Measurements from ENCODE around the gene GDF2.

The GDF2 gene

GRCh38 chr10:47366731-47367460, 44.6 kb downstream of the GDF2 start:
- no peak overlapping the region for H3K4me3 Mint-ChIP-seq
- H3K9me3 Mint-ChIP-seq, result no peaks in the 10 kb centered on the region
- no peak for ATAC-seq
- no peak overlapping the region for H3K27ac Mint-ChIP-seq
- no peaks in the 10 kb centered on the region for H3K4me1 Mint-ChIP-seq
- H3K36me3 Mint-ChIP-seq (ENCODE audit: low read depth), result no peaks in the 10 kb centered on the region
- no peaks in the 10 kb centered on the region for H3K27me3 Mint-ChIP-seq
- DNase-seq, result no peak

- Mint-ChIP-seq H3K9me3 (no peaks in the 10 kb centered on the region), H3K4me3 (no peak overlapping the region), H3K27ac (no peak overlapping the region), H3K36me3 (ENCODE audit: low read depth) (no peaks in the 10 kb centered on the region), H3K4me1 (no peaks in the 10 kb centered on the region), H3K27me3 (no peaks in the 10 kb centered on the region)
- DNase-seq (no peak), ATAC-seq (no peak)
Observed at GRCh38 chr10:47367646-47368045, 45.4 kb downstream of the GDF2 start.

- no peaks in the 10 kb centered on the region for H3K36me3 Mint-ChIP-seq (ENCODE audit: low read depth)
- H3K27me3 Mint-ChIP-seq, result no peaks in the 10 kb centered on the region
- H3K27ac Mint-ChIP-seq, result no peak overlapping the region
- H3K4me1 Mint-ChIP-seq, result no peaks in the 10 kb centered on the region
- no peaks in the 10 kb centered on the region for H3K9me3 Mint-ChIP-seq
- H3K4me3 Mint-ChIP-seq, result no peak overlapping the region
- ATAC-seq (no peak), DNase-seq (no peak)
Observed at GRCh38 chr10:47368431-47369180, 46.4 kb downstream of the GDF2 start.

- Mint-ChIP-seq H3K27ac (no peak overlapping the region), H3K36me3 (ENCODE audit: low read depth) (no peaks in the 10 kb centered on the region), H3K4me3 (no peak overlapping the region), H3K4me1 (no peaks in the 10 kb centered on the region), H3K9me3 (no peaks in the 10 kb centered on the region), H3K27me3 (no peaks in the 10 kb centered on the region)
- ATAC-seq (no peak), DNase-seq (no peak)
Observed at GRCh38 chr10:47369251-47369894, 47.1 kb downstream of the GDF2 start.

- Mint-ChIP-seq H3K36me3 (ENCODE audit: low read depth) (no peaks in the 10 kb centered on the region), H3K4me3 (no peak overlapping the region), H3K27me3 (no peaks in the 10 kb centered on the region), H3K9me3 (no peaks in the 10 kb centered on the region), H3K27ac (no peak overlapping the region), H3K4me1 (no peaks in the 10 kb centered on the region)
- ATAC-seq (no peak), DNase-seq (no peak)
Observed at GRCh38 chr10:47370015-47370767, 47.9 kb downstream of the GDF2 start.

- Mint-ChIP-seq H3K9me3 (no peaks in the 10 kb centered on the region), H3K27ac (no peak overlapping the region), H3K4me1 (no peaks in the 10 kb centered on the region), H3K36me3 (ENCODE audit: low read depth) (no peaks in the 10 kb centered on the region), H3K27me3 (peaks cover 4% of the 10 kb centered on the region), H3K4me3 (no peak overlapping the region)
- DNase-seq, result no peak
- ATAC-seq, result no peak
Observed at GRCh38 chr10:47370878-47371277, 48.6 kb downstream of the GDF2 start.

- Mint-ChIP-seq H3K27ac (no peak overlapping the region), H3K27me3 (peaks cover 11% of the 10 kb centered on the region), H3K4me3 (no peak overlapping the region), H3K9me3 (no peaks in the 10 kb centered on the region), H3K36me3 (ENCODE audit: low read depth) (no peaks in the 10 kb centered on the region), H3K4me1 (no peaks in the 10 kb centered on the region)
- no peak for DNase-seq
- ATAC-seq, result no peak
Observed at GRCh38 chr10:47371629-47372485, 49.6 kb downstream of the GDF2 start.

GRCh38 chr10:47372726-47373125, 50.5 kb downstream of the GDF2 start:
- Mint-ChIP-seq H3K9me3 (no peaks in the 10 kb centered on the region), H3K27ac (no peak overlapping the region), H3K4me3 (no peak overlapping the region), H3K36me3 (ENCODE audit: low read depth) (no peaks in the 10 kb centered on the region), H3K27me3 (peaks cover 20% of the 10 kb centered on the region), H3K4me1 (no peaks in the 10 kb centered on the region)
- no peak for DNase-seq
- ATAC-seq, result no peak

- no peaks in the 10 kb centered on the region for H3K4me1 Mint-ChIP-seq
- H3K27ac Mint-ChIP-seq, result no peak overlapping the region
- DNase-seq, result no peak
- H3K4me3 Mint-ChIP-seq, result no peak overlapping the region
- peaks cover 36% of the 10 kb centered on the region for H3K27me3 Mint-ChIP-seq
- no peaks in the 10 kb centered on the region for H3K36me3 Mint-ChIP-seq (ENCODE audit: low read depth)
- H3K9me3 Mint-ChIP-seq, result no peaks in the 10 kb centered on the region
- no peak for ATAC-seq
Observed at GRCh38 chr10:47374611-47375536, 52.6 kb downstream of the GDF2 start.

GRCh38 chr10:47376522-47377220, 54.4 kb downstream of the GDF2 start:
- DNase-seq (no peak), ATAC-seq (no peak)
- Mint-ChIP-seq H3K9me3 (no peaks in the 10 kb centered on the region), H3K4me1 (no peaks in the 10 kb centered on the region), H3K36me3 (ENCODE audit: low read depth) (no peaks in the 10 kb centered on the region), H3K27ac (no peak overlapping the region), H3K27me3 (peaks cover 47% of the 10 kb centered on the region), H3K4me3 (no peak overlapping the region)

All from activated naive CD8-positive, alpha-beta T cell treated with anti-CD3 and anti-CD28 coated beads, Interleukin-2, amount 50 U/mL, for 24 hours (primary cell).